WERI-Rb-1 (cell line): Measurements from ENCODE around the gene SAMD11.

Experiments
- DNase-seq: peaks from one replicate; pipeline ENCODE4 v3.0.0-alpha.2; 2020
- H3K27ac ChIP-seq: fragments of 250-450 bp; sonication (Bioruptor Pico); 2 replicates; pipeline ENCODE4 v1.5.1; 2020; ENCODE audit warnings: mild to moderate bottlenecking, moderate library complexity
- H3K27me3 ChIP-seq: fragments of 250-450 bp; sonication (Bioruptor Pico); 2 replicates; pipeline ENCODE4 v1.5.1; 2021; ENCODE audit warnings: mild to moderate bottlenecking, low read depth, moderate library complexity; ENCODE audit not compliant: insufficient read depth, severe bottlenecking
- H3K36me3 ChIP-seq: fragments of 250-450 bp; sonication (Bioruptor Pico); 2 replicates; pipeline ENCODE4 v1.5.1; 2020; ENCODE audit warnings: mild to moderate bottlenecking, moderate library complexity
- H3K4me3 ChIP-seq: 2 replicates; pipeline ENCODE4 v1.5.1; 2011; ENCODE audit warnings: low read depth, mild to moderate bottlenecking, control low read depth, low read length
- H3K9me3 ChIP-seq: fragments of 250-450 bp; sonication (Bioruptor Pico); 2 replicates; pipeline ENCODE4 v1.5.1; 2021; ENCODE audit warnings: mild to moderate bottlenecking, moderate library complexity; ENCODE audit not compliant: severe bottlenecking
- CTCF ChIP-seq: IDR thresholded peaks from 2 replicates; pipeline ENCODE4 v1.5.1; 2011; ENCODE audit warnings: low read depth, mild to moderate bottlenecking, control low read depth, inconsistent platforms, low read length

Gene SAMD11

GRCh38 chr1:905071-905749 lies 18.5 kb upstream of the SAMD11 start:
- Histone ChIP-seq H3K27me3 (no peaks in the 10 kb centered on the region), H3K9me3 (no peaks in the 10 kb centered on the region), H3K36me3 (peaks cover 14% of the 10 kb centered on the region), H3K27ac (peak overlapping the region; percentile 74), H3K4me3 (peak overlapping the region; percentile 46)
- no peak for DNase-seq
- TF ChIP-seq CTCF, result no peak

GRCh38 chr1:905811-906599 lies 17.7 kb upstream of the SAMD11 start:
- Histone ChIP-seq H3K4me3 (no peak overlapping the region), H3K27ac (no peak overlapping the region; the same call in 1 of the 2 replicates), H3K27me3 (no peaks in the 10 kb centered on the region), H3K36me3 (peaks cover 14% of the 10 kb centered on the region), H3K9me3 (no peaks in the 10 kb centered on the region)
- no peak for TF ChIP-seq CTCF
- DNase-seq, result no peak

GRCh38 chr1:906600-907420 lies 16.9 kb upstream of the SAMD11 start:
- no peak for DNase-seq
- Histone ChIP-seq H3K4me3 (no peak overlapping the region), H3K36me3 (peaks cover 14% of the 10 kb centered on the region), H3K9me3 (no peaks in the 10 kb centered on the region), H3K27ac (peak overlapping the region; percentile 28; the same call in 1 of the 2 replicates), H3K27me3 (no peaks in the 10 kb centered on the region)
- TF ChIP-seq CTCF, result no peak

GRCh38 chr1:907611-908451 lies 15.9 kb upstream of the SAMD11 start:
- no peak for DNase-seq
- H3K9me3 ChIP-seq, result no peaks in the 10 kb centered on the region
- TF ChIP-seq CTCF, result no peak
- H3K27ac ChIP-seq, result 0 out of 2 replicates have a peak overlapping the region, but pooled peaks have one; percentile 10
- no peak overlapping the region for H3K4me3 ChIP-seq
- no peaks in the 10 kb centered on the region for H3K27me3 ChIP-seq
- peaks cover 14% of the 10 kb centered on the region for H3K36me3 ChIP-seq

- no peaks in the 10 kb centered on the region for H3K9me3 ChIP-seq
- H3K36me3 ChIP-seq, result peaks cover 14% of the 10 kb centered on the region
- no peak for TF ChIP-seq CTCF
- H3K4me3 ChIP-seq, result no peak overlapping the region
- H3K27ac ChIP-seq, result no peak overlapping the region
- DNase-seq, result no peak
- H3K27me3 ChIP-seq, result no peaks in the 10 kb centered on the region
Measured at GRCh38 chr1:908661-909060, 15.1 kb upstream of the SAMD11 start.
